GM18907 (cell line): ENCODE data around the gene VWF.

ENCODE experiments used
- ATAC-seq: cut with Tn5 transposase; IDR thresholded peaks from one replicate; pipeline ENCODE4 v1.9.1; 2021; ENCODE audit warnings: mild to moderate bottlenecking, moderate library complexity; ENCODE audit not compliant: unreplicated experiment

VWF gene

DNA sequence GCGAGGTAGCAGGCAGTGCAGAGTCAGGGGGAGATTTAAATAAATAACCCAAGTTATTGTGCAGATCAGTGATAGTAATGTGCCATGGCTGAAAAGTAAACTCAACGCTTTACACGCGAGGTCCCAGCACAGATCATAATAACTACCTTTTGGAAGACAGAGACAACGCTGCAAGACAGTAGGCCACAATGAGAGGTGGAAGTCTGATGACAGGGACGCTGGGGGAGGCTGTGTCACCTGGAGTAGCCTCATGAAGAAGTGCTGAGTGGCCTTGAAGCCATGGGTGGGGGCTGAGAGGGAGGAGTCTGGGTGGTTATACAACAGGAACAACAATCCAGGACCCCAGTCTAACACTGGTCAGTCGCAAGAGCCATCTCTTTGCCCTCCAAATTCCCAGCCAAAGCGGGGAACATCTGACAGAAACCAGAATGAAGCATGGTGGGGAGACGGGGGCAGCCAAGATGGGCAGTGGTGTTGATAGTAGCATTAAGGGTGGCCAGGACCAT lies 207.6 kb downstream of the VWF start:
- ATAC-seq: no peak

DNA sequence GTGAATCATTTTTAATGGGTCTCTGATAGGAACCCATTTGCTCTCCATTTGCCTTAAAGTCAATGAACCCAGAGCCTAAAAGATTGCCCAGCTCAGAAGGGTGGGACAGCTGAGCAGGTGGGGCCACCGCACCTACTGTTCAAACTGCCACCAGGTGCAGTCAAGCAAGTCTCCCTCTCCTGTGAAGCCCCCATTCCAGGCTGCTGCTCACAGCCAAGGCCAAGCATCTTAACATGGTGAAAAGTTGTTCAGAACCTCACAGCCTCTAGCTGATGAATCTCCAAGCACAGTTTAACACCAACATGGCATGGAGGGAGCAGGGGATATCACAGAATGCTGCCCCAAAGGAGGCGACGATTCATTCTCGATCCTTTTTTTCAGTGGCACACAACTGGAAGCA lies 209.0 kb downstream of the VWF start:
- ATAC-seq: no peak

DNA sequence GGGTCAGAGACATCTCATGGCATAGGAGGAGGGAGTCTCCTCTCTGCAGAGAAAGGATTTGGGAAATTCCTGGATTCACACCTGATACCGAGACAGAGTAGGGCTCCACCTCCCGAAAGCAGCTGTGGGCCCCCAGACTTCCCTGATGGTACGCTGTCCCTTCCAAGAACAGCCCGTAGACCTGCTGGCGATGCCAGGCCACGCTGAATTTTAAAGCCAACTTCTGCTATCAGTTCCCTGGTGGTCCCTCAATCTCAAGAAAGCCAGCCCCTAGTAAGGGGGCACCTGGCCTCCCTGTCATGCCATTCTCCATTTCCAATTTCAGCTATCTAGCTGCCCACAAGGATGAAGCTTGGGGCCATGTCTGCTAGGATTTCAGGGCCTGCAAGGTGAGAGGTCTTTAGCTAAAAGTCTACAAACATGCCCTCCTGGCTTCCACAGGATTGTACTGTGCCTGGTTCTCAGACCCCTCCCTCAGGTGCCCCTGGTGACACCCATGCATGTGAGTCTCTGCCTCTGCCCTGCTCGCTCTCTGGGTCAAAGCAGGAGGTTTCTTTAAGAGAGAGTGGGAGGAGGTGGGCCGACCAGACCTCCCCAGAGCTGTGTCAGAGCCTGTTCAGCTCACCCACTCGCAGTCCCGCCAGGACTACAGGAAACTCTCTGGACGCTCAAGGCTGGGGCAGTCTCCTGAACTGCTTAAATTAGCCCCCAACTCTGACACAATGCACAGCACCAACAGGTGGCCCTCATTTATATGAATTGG lies 209.9 kb downstream of the VWF start:
- no peak for ATAC-seq

GRCh38 chr12:5913387-5913786 lies 211.1 kb downstream of the VWF start:
- no peak for ATAC-seq

DNA sequence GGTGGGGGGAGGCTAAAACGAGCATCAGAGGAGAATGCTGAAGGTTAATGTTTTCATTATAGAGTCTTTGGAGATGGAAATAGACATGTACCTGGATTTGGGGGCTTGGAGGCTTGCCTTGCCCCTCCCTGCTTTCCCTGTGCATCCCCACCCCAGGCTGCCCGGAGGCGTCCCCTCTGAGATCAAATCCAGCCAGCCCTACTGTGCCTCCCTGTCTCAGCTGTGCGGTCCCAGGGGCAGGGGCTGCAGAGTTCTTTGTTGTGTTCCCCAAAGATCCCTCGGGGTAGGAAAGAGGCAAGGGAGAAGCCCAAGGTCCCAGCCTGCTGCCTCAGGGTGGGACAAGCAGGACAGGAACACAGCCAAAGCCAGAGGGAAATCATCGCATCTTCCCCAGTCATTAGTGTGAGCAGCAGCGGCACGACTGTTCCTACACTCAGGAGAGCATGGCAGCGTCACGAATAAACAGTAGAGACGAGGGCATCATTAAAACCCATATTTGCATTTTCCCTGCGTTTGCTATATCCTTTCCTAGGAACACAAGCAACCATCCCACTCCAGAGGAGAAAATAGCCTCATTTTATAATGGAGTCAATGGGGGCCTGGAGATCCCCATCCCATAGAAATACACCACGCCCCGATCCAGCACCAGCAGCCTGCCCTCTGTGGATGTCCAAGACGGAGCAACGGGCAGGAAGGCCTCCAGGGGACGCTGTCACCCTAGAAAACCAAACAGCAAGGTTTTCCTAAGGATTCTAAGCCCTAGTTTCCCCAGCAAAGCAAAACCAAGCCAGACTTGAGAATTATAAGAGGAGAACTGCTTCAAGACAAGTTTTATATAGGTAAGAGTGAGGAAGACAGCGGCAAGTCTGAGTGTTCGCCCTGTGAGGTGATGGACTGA lies 211.8 kb downstream of the VWF start:
- ATAC-seq: no peak

- ATAC-seq: no peak
Observed at GRCh38 chr12:5912011-5912410, 212.5 kb downstream of the VWF start.

GRCh38 chr12:5910790-5911548 lies 213.5 kb downstream of the VWF start:
- ATAC-seq: no peak

GRCh38 chr12:5909560-5909959 lies 214.9 kb downstream of the VWF start:
- no peak for ATAC-seq

GRCh38 chr12:5908251-5908650 lies 216.2 kb downstream of the VWF start:
- no peak for ATAC-seq

- ATAC-seq: no peak
Observed at GRCh38 chr12:5907807-5908206, 216.7 kb downstream of the VWF start.

- ATAC-seq: no peak
Observed at GRCh38 chr12:5905757-5906156, 218.7 kb downstream of the VWF start.

DNA sequence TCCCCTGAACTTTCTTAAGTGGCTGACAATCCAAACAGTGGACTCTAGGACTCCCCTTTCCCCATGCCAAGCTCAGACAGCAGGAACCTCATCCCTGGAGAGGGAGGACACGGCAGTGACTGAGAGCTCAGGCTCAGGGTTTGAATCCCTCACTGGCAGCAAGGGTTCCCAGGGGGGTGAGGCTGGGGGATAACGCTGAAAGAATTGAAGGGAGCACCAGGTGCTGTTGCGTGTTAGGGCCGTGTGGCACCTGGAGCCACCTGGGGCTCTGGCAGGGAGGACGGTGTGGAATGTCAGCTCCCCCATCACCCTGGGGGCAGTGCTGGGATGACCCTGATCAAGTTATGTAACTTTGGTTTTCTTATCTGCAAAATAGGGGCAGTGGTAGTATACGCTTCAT lies 219.5 kb downstream of the VWF start:
- ATAC-seq: no peak

GRCh38 chr12:5904441-5904840 lies 220.0 kb downstream of the VWF start:
- ATAC-seq: no peak

- no peak for ATAC-seq
Observed at GRCh38 chr12:5902736-5903135, 221.7 kb downstream of the VWF start.

DNA sequence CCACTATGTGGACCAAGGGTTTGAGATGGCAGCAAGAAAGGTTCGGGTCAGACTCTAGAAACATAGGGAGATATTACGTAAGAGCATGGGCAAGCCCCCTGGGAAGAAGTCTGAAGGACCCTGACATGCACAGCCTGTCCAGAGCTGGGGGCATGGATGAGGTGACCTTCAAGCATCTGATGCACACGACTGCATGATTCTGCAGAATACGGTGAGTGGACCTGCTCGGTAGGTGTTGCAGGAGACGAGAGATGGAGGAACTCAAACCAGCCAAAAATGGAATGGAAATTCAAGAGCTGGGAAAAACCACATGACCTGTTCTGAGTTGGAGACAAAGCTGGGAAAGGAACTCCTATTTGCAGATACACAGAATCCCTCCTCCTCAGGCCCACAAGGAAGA lies 223.1 kb downstream of the VWF start:
- no peak for ATAC-seq

GRCh38 chr12:5900533-5901205 lies 223.8 kb downstream of the VWF start:
- no peak for ATAC-seq

- no peak for ATAC-seq
Observed at GRCh38 chr12:5900076-5900475, 224.4 kb downstream of the VWF start.

GRCh38 chr12:5899675-5900074 lies 224.8 kb downstream of the VWF start:
- ATAC-seq: no peak

DNA sequence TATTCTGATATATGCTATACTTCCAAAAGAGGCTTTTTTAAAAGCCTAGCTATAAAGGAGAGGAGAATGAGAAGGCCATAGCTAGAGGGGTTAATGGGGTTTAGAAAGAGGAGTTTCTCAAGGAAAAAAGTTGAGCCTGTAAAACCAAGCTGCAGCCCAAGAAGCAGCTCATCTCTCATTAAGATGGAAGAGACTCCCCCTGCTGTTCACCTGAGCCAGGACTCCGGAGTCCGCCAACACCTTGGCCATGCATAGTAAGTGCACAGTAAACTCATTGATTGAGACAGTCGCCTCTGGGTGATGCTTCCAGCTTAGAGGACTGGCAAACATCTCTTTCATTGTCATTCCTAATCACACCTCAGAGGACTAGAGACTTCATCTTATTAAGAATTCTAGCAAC lies 225.6 kb downstream of the VWF start:
- no peak for ATAC-seq
